ENCODE data around the gene PON2.

GRCh38 chr7:95469848-95470247, 35.0 kb upstream of the PON2 start:
- TF ChIP-seq CTCF (IDR thresholded peaks at IDR 0.05) (no peak), ESRRA (CRISPR knock-in tag; IDR thresholded peaks at IDR 0.05; ENCODE audit: borderline replicate concordance) (no peak), CREM (CRISPR knock-in tag; IDR thresholded peaks at IDR 0.05) (no peak), TEAD4 (CRISPR knock-in tag; IDR thresholded peaks at IDR 0.05) (no peak), E2F4 (CRISPR knock-in tag; IDR thresholded peaks at IDR 0.05; ENCODE audit: borderline replicate concordance, low read depth) (no peak), ELF4 (CRISPR knock-in tag; IDR thresholded peaks at IDR 0.05; ENCODE audit: low read depth) (no peak), JUN (CRISPR knock-in tag; IDR thresholded peaks at IDR 0.05) (no peak), ATF6 (CRISPR knock-in tag; IDR thresholded peaks at IDR 0.05) (no peak), ZNF512 (CRISPR knock-in tag; IDR thresholded peaks at IDR 0.05; ENCODE audit: borderline replicate concordance) (no peak), ZBTB43 (CRISPR knock-in tag; IDR thresholded peaks at IDR 0.05) (no peak)
